Naive thymus-derived CD8-positive, alpha-beta T cell (primary cell): ENCODE results near the gene HYKK. TPM values are rescaled to one million over a fixed set of nuclear protein-coding genes. Genes with fewer than 3 reads are reported as not detected.

Experiments used
- ATAC-seq, 2 donors: fragments of 150-1000 bp; cut with Tn5 transposase in 1 of 2; sonication (Bioruptor Pico), chemical (Tn5 transposase) in 1 of 2; 1 replicate in 1 of 2; 2 replicates in 1 of 2; pipeline ENCODE4 v1.10.0; 2021; ENCODE audit warnings: mild to moderate bottlenecking in 2 of 2, moderate library complexity in 2 of 2
- POLR2A ChIA-PET: fragments of 350-600 bp; sonication (Branson Sonifier 250); formaldehyde crosslinking; loops from one replicate; lab custom pipeline; 2021; ENCODE audit warnings: antibody characterized with exemption; lab: Charles Lee
- DNase-seq, 10 donors: peaks; one replicate each; pipeline versions ENCODE4 v3.0.0 to v3.0.0-alpha.2; 2020 to 2022
- H3K27ac Mint-ChIP-seq, 10 donors: one replicate each; pipeline ENCODE4 v1.8.0; 2020 to 2022; ENCODE audit warnings: mild to moderate bottlenecking in 10 of 10, mixed read lengths in 10 of 10, moderate library complexity in 4 of 10, inconsistent platforms in 1 of 10
- H3K27me3 Mint-ChIP-seq, 5 donors: one replicate each; pipeline ENCODE4 v1.8.0; 2021 to 2022; ENCODE audit warnings: mixed read lengths in 5 of 5
- H3K36me3 Mint-ChIP-seq, 3 donors: one replicate each; pipeline ENCODE4 v1.8.0; 2020 to 2022; ENCODE audit warnings: mixed read lengths in 3 of 3, mild to moderate bottlenecking in 2 of 3, inconsistent platforms in 1 of 3
- H3K4me1 Mint-ChIP-seq, 4 donors: one replicate each; pipeline ENCODE4 v1.8.0; 2021 to 2022; ENCODE audit warnings: mixed read lengths in 4 of 4
- H3K4me3 Mint-ChIP-seq, 10 donors: one replicate each; pipeline ENCODE4 v1.8.0; 2020 to 2022; ENCODE audit warnings: mild to moderate bottlenecking in 10 of 10, mixed read lengths in 10 of 10, moderate library complexity in 6 of 10, inconsistent platforms in 1 of 10
- H3K9me3 Mint-ChIP-seq, 9 donors: one replicate each; pipeline ENCODE4 v1.8.0; 2020 to 2022; ENCODE audit warnings: mixed read lengths in 9 of 9, mild to moderate bottlenecking in 3 of 9, inconsistent platforms in 1 of 9, moderate library complexity in 1 of 9
- polyA plus RNA-seq, 3 donors: library from polyadenylated mRNA; unstranded; fragments of 300-500 nt; fragmentation: Illumina TruSeq; gene quantifications; one replicate each; pipeline ENCODE4 v1.2.3, GENCODE V29; 2021
- total RNA-seq, 8 experiments: library from RNA in 2 of 8; stranded (reverse) in 2 of 8; gene quantifications; one replicate each; pipeline ENCODE4 v1.2.3 and lab custom pipeline; 2021 to 2026

HYKK gene
- 1 to 10 TPM; 3.6 to 3.8 TPM for total RNA-seq
- polyA plus RNA-seq: 1 to 10 TPM; 3.0 to 5.9 (median 4.1) TPM
- 1.2 to 4.1 (median 2.4) reads per million in 6 experiments for total RNA-seq (lab: John Stamatoyannopoulos, UW)

- peaks cover under 1 to 2% (median under 1%) of the 10 kb centered on the region in 3 donors for H3K36me3 Mint-ChIP-seq
- DNase-seq: peak; percentile 38 to 80 (median 68)
- peaks cover 10 to 29% (median 24%) of the 10 kb centered on the region in 4 donors for H3K4me1 Mint-ChIP-seq
- peak within 1 kb of the TSS; percentile 86 to 98 (median 94) for H3K4me3 Mint-ChIP-seq
- peak within 1 kb of the TSS; percentile 59 to 90 (median 78) for H3K27ac Mint-ChIP-seq
- peak; percentile 85 to 91 for ATAC-seq
- POLR2A ChIA-PET: interaction anchor here (0.6 to 2.0 kb wide), 3 partner anchors 33 to 67 kb away, joined by 3 to 11 read pairs (median 4); partner anchors contain the start of gene PSMA4
- H3K27me3 Mint-ChIP-seq: peaks cover 0 to 7% (median 0%) of the 10 kb centered on the region in 5 donors
- no peaks in the 10 kb centered on the region for H3K9me3 Mint-ChIP-seq
Observed at GRCh38 chr15:78506971-78507830, at the start of gene HYKK. Gene HYKK, plus strand, starts transcription at chr15:78507577. Its CDS starts 5,512 bp downstream, at chr15:78513089.

GRCh38 chr15:78460737-78461136 lies 46.6 kb upstream of the HYKK start:
- H3K4me3 Mint-ChIP-seq: peak overlapping the region in 4 of 10 donors; percentile 1 to 18 (median 2)
- POLR2A ChIA-PET: interaction anchor here (1.0 kb wide), 1 partner anchor 23 kb away, joined by 3 read pairs; the partner anchor contains the start of gene IREB2
- peaks cover 26 to 72% (median 61%) of the 10 kb centered on the region in 4 donors for H3K4me1 Mint-ChIP-seq
- no peaks in the 10 kb centered on the region for H3K27me3 Mint-ChIP-seq
- H3K9me3 Mint-ChIP-seq: no peaks in the 10 kb centered on the region
- peak overlapping the region in 8 of 10 donors; percentile 32 to 79 (median 52) for H3K27ac Mint-ChIP-seq
- peaks cover 4 to 47% (median 15%) of the 10 kb centered on the region in 3 donors for H3K36me3 Mint-ChIP-seq
- DNase-seq (no peak), ATAC-seq (no peak)

GRCh38 chr15:78461171-78461888 lies 46.0 kb upstream of the HYKK start:
- DNase-seq (peak in 5 of 10 donors; percentile 6 to 38 (median 17)), ATAC-seq (peak; percentile 59 to 83)
- peaks cover 26 to 66% (median 55%) of the 10 kb centered on the region in 4 donors for H3K4me1 Mint-ChIP-seq
- H3K4me3 Mint-ChIP-seq: peak overlapping the region in 8 of 10 donors; percentile 1 to 45 (median 24)
- peak overlapping the region in 9 of 10 donors; percentile 11 to 79 (median 60) for H3K27ac Mint-ChIP-seq
- no peaks in the 10 kb centered on the region for H3K9me3 Mint-ChIP-seq
- H3K27me3 Mint-ChIP-seq: no peaks in the 10 kb centered on the region
- POLR2A ChIA-PET: interaction anchor here (1.0 kb wide), 1 partner anchor 23 kb away, joined by 3 read pairs; the partner anchor contains the start of gene IREB2
- peaks cover 4 to 52% (median 15%) of the 10 kb centered on the region in 3 donors for H3K36me3 Mint-ChIP-seq

GRCh38 chr15:78469031-78469430 lies 38.3 kb upstream of the HYKK start:
- Mint-ChIP-seq H3K9me3 (no peaks in the 10 kb centered on the region), H3K4me1 (peaks cover 0 to 6% (median 2%) of the 10 kb centered on the region in 4 donors), H3K4me3 (no peak overlapping the region), H3K27me3 (no peaks in the 10 kb centered on the region), H3K27ac (no peak overlapping the region), H3K36me3 (peaks cover 4 to 84% (median 14%) of the 10 kb centered on the region in 3 donors)
- DNase-seq: no peak
- POLR2A ChIA-PET: no interaction called here
- ATAC-seq: no peak

GRCh38 chr15:78477295-78477694 lies 30.1 kb upstream of the HYKK start:
- Mint-ChIP-seq H3K27me3 (no peaks in the 10 kb centered on the region), H3K9me3 (no peaks in the 10 kb centered on the region), H3K36me3 (peaks cover 0 to 74% (median 16%) of the 10 kb centered on the region in 3 donors), H3K4me3 (no peak overlapping the region), H3K4me1 (no peaks in the 10 kb centered on the region), H3K27ac (peak overlapping the region in 1 of 10 donors; percentile 5)
- ATAC-seq (no peak), DNase-seq (no peak)
- POLR2A ChIA-PET: no interaction called here

GRCh38 chr15:78479650-78480049 lies 27.7 kb upstream of the HYKK start:
- POLR2A ChIA-PET: no interaction called here
- Mint-ChIP-seq H3K9me3 (no peaks in the 10 kb centered on the region), H3K27me3 (no peaks in the 10 kb centered on the region), H3K36me3 (peaks cover 0 to 73% (median 21%) of the 10 kb centered on the region in 3 donors), H3K4me3 (no peak overlapping the region), H3K4me1 (no peaks in the 10 kb centered on the region), H3K27ac (no peak overlapping the region)
- DNase-seq: no peak
- no peak for ATAC-seq

- H3K27ac Mint-ChIP-seq: no peak overlapping the region
- POLR2A ChIA-PET: interaction anchor here (0.6 kb wide), 1 partner anchor 44 kb away, joined by 3 read pairs; the partner anchor contains the start of gene IREB2
- H3K4me1 Mint-ChIP-seq: no peaks in the 10 kb centered on the region
- H3K27me3 Mint-ChIP-seq: no peaks in the 10 kb centered on the region
- ATAC-seq (no peak), DNase-seq (no peak)
- no peaks in the 10 kb centered on the region for H3K9me3 Mint-ChIP-seq
- no peak overlapping the region for H3K4me3 Mint-ChIP-seq
- peaks cover 0 to 76% (median 16%) of the 10 kb centered on the region in 3 donors for H3K36me3 Mint-ChIP-seq
Observed at GRCh38 chr15:78481917-78482316, 25.5 kb upstream of the HYKK start.

GRCh38 chr15:78492872-78493271 lies 14.5 kb upstream of the HYKK start:
- Mint-ChIP-seq H3K36me3 (peaks cover 0 to 89% (median 19%) of the 10 kb centered on the region in 3 donors), H3K9me3 (no peaks in the 10 kb centered on the region), H3K27ac (peak overlapping the region in 6 of 10 donors; percentile 14 to 72 (median 40)), H3K4me3 (no peak overlapping the region), H3K27me3 (no peaks in the 10 kb centered on the region), H3K4me1 (peaks cover 1 to 11% (median 7%) of the 10 kb centered on the region in 4 donors)
- no peak for DNase-seq
- no peak for ATAC-seq
- POLR2A ChIA-PET: no interaction called here

- H3K4me1 Mint-ChIP-seq: peaks cover 2 to 6% (median 4%) of the 10 kb centered on the region in 4 donors
- peaks cover 4 to 43% (median 17%) of the 10 kb centered on the region in 3 donors for H3K36me3 Mint-ChIP-seq
- no peak overlapping the region for H3K4me3 Mint-ChIP-seq
- peak overlapping the region in 2 of 10 donors; percentile 48 to 65 for H3K27ac Mint-ChIP-seq
- DNase-seq (no peak), ATAC-seq (no peak)
- H3K27me3 Mint-ChIP-seq: no peaks in the 10 kb centered on the region
- H3K9me3 Mint-ChIP-seq: peaks cover 0 to 4% (median 0%) of the 10 kb centered on the region in 9 donors
- POLR2A ChIA-PET: no interaction called here
Observed at GRCh38 chr15:78501857-78502256, 5.5 kb upstream of the HYKK start.

GRCh38 chr15:78502641-78503040 lies 4.7 kb upstream of the HYKK start:
- POLR2A ChIA-PET: no interaction called here
- no peak overlapping the region for H3K4me3 Mint-ChIP-seq
- no peak for ATAC-seq
- peaks cover 6 to 11% (median 9%) of the 10 kb centered on the region in 4 donors for H3K4me1 Mint-ChIP-seq
- peaks cover 0 to 4% (median 0%) of the 10 kb centered on the region in 9 donors for H3K9me3 Mint-ChIP-seq
- peaks cover 4 to 35% (median 14%) of the 10 kb centered on the region in 3 donors for H3K36me3 Mint-ChIP-seq
- DNase-seq: no peak
- no peaks in the 10 kb centered on the region for H3K27me3 Mint-ChIP-seq
- peak overlapping the region in 1 of 10 donors; percentile 11 for H3K27ac Mint-ChIP-seq

GRCh38 chr15:78507831-78508160 lies 419 bp downstream of the HYKK start:
- Mint-ChIP-seq H3K4me1 (peaks cover 10 to 29% (median 24%) of the 10 kb centered on the region in 4 donors), H3K9me3 (no peaks in the 10 kb centered on the region), H3K4me3 (peak overlapping the region; percentile 86 to 98 (median 94)), H3K27ac (peak overlapping the region; percentile 28 to 88 (median 78)), H3K36me3 (peaks cover 0 to 1% (median 0%) of the 10 kb centered on the region in 3 donors), H3K27me3 (peaks cover 0 to 7% (median 0%) of the 10 kb centered on the region in 5 donors)
- POLR2A ChIA-PET: interaction anchor here (0.7 to 2.0 kb wide), 3 partner anchors 33 to 70 kb away, joined by 3 to 11 read pairs (median 4); partner anchors contain the start of genes IREB2 and PSMA4
- DNase-seq (peak in 1 of 10 donors; percentile 61), ATAC-seq (peak in 1 of 2 donors; percentile 43)

- Mint-ChIP-seq H3K4me1 (peaks cover 10 to 29% (median 24%) of the 10 kb centered on the region in 4 donors), H3K27me3 (peaks cover 0 to 7% (median 0%) of the 10 kb centered on the region in 5 donors), H3K9me3 (no peaks in the 10 kb centered on the region), H3K36me3 (peaks cover 0 to 2% (median 0%) of the 10 kb centered on the region in 3 donors), H3K27ac (peak overlapping the region in 9 of 10 donors; percentile 28 to 88 (median 82)), H3K4me3 (peak overlapping the region; percentile 86 to 98 (median 94))
- DNase-seq (no peak), ATAC-seq (no peak)
- POLR2A ChIA-PET: interaction anchor here (0.7 to 2.0 kb wide), 4 partner anchors 32 to 116 kb away, joined by 3 to 11 read pairs (median 4); partner anchors contain the start of genes IREB2 and PSMA4
Observed at GRCh38 chr15:78508272-78508671, 895 bp downstream of the HYKK start.
